ENCODE data around the gene RASGRP2.

The RASGRP2 gene

GRCh38 chr11:64694026-64694755 lies 49.8 kb downstream of the RASGRP2 start:
- DNase-seq (ENCODE audit: low read depth): no peak
- peaks cover 71% of the 10 kb centered on the region for H3K27me3 ChIP-seq (replicated peaks; ENCODE audit: control insufficient read depth, insufficient read depth, low read length)

GRCh38 chr11:64692764-64693331 lies 51.1 kb downstream of the RASGRP2 start:
- H3K36me3 ChIP-seq (ENCODE audit: control insufficient read depth, insufficient read depth, low read length, severe bottlenecking): no peaks in the 10 kb centered on the region
- DNase-seq (ENCODE audit: low read depth): no peak
- peaks cover 10% of the 10 kb centered on the region for H3K4me1 ChIP-seq (ENCODE audit: control insufficient read depth, insufficient read depth, low read length)
- no peak overlapping the region for H3K9ac ChIP-seq (ENCODE audit: low read length)
- no peak overlapping the region for H3K4me3 ChIP-seq (ENCODE audit: low read length)
- peaks cover 68% of the 10 kb centered on the region for H3K27me3 ChIP-seq (replicated peaks; ENCODE audit: control insufficient read depth, insufficient read depth, low read length)
- H3K9me3 ChIP-seq (ENCODE audit: control insufficient read depth, low read length): no peaks in the 10 kb centered on the region

More at GRCh38 chr11:64694026-64694755, 49.8 kb downstream of the RASGRP2 start:
- Histone ChIP-seq H3K9ac (ENCODE audit: low read length) (no peak overlapping the region), H3K4me1 (ENCODE audit: control insufficient read depth, insufficient read depth, low read length) (no peaks in the 10 kb centered on the region), H3K4me3 (ENCODE audit: low read length) (no peak overlapping the region), H3K36me3 (ENCODE audit: control insufficient read depth, insufficient read depth, low read length, severe bottlenecking) (no peaks in the 10 kb centered on the region), H3K9me3 (ENCODE audit: control insufficient read depth, low read length) (no peaks in the 10 kb centered on the region)

DNA sequence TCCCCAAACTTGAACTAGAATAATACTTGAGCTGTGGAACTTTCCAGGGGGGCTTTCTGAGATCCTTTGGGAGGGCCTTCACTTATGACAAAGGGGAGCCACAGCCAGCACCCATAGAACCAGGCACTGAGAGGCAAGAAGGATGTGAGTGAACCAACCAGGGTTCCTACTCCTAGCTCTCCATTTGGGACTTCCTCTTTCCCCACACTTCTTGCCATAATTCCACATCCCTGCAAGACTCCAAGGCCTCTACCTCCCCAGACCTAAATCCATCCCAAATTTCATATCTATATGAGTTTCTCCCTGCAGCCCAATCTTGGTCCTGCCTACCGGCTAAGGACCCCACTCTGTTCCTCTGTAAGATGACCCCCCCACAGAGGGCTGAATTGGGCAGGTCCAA lies 52.4 kb downstream of the RASGRP2 start:
- H3K4me1 ChIP-seq (ENCODE audit: control insufficient read depth, insufficient read depth, low read length): peaks cover 20% of the 10 kb centered on the region
- H3K9ac ChIP-seq (ENCODE audit: low read length): no peak overlapping the region
- DNase-seq (ENCODE audit: low read depth): no peak
- peaks cover 58% of the 10 kb centered on the region for H3K27me3 ChIP-seq (replicated peaks; ENCODE audit: control insufficient read depth, insufficient read depth, low read length)
- H3K4me3 ChIP-seq (ENCODE audit: low read length): no peak overlapping the region
- no peaks in the 10 kb centered on the region for H3K36me3 ChIP-seq (ENCODE audit: control insufficient read depth, insufficient read depth, low read length, severe bottlenecking)
- H3K9me3 ChIP-seq (ENCODE audit: control insufficient read depth, low read length): no peaks in the 10 kb centered on the region

DNA sequence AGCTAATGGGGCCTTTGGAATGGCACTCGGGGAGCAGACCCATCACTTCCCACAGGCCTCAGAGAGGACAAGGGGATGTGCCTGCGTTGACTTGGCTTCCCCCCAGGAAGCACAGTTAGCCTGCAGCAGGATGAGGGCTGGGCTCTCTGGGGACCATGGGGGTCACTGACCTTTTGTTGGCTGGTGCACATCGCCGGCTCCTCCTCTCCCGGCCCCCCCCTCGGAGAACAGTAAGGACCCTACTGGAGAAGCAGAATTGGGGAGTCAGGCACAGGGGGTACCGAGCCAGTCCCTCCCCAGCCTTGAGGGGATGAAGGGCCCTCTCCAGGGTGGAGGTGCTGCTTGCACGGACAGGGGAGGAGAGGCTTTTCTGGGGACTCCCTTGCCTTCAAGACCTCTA lies 53.7 kb downstream of the RASGRP2 start:
- Histone ChIP-seq H3K9me3 (ENCODE audit: control insufficient read depth, low read length) (no peaks in the 10 kb centered on the region), H3K36me3 (ENCODE audit: control insufficient read depth, insufficient read depth, low read length, severe bottlenecking) (no peaks in the 10 kb centered on the region), H3K4me3 (ENCODE audit: low read length) (no peak overlapping the region), H3K9ac (ENCODE audit: low read length) (no peak overlapping the region), H3K4me1 (ENCODE audit: control insufficient read depth, insufficient read depth, low read length) (peaks cover 20% of the 10 kb centered on the region), H3K27me3 (replicated peaks; ENCODE audit: control insufficient read depth, insufficient read depth, low read length) (peaks cover 45% of the 10 kb centered on the region)
- DNase-seq (ENCODE audit: low read depth): no peak

DNA sequence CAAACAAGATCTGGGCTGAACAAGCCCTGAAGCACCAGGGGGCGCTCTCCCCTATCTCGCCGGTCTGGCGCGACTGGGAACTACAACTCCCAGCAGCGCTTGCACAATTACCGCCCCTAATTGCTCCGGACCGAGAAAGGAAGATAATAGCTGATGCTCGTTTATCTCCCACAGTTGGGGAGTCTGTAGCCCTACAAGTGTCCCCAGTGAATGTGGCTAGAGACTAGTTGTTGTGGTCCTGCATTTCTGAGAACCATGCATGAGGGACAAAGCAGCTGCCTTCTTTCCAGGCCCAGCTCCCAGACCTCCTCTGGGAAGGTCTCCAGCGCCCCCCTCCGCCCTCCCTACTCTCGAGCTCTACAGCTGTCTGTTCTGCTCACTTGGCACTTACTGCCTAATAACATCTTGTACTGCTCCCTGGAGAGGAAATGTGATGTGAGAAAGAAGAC lies 55.4 kb downstream of the RASGRP2 start:
- Histone ChIP-seq H3K36me3 (ENCODE audit: control insufficient read depth, insufficient read depth, low read length, severe bottlenecking) (no peaks in the 10 kb centered on the region), H3K9me3 (ENCODE audit: control insufficient read depth, low read length) (no peaks in the 10 kb centered on the region), H3K27me3 (replicated peaks; ENCODE audit: control insufficient read depth, insufficient read depth, low read length) (peaks cover 41% of the 10 kb centered on the region), H3K9ac (ENCODE audit: low read length) (peak overlapping the region; percentile 55), H3K4me3 (ENCODE audit: low read length) (peak overlapping the region; percentile 69), H3K4me1 (ENCODE audit: control insufficient read depth, insufficient read depth, low read length) (peaks cover 20% of the 10 kb centered on the region)
- DNase-seq (ENCODE audit: low read depth): peak; percentile 96

DNA sequence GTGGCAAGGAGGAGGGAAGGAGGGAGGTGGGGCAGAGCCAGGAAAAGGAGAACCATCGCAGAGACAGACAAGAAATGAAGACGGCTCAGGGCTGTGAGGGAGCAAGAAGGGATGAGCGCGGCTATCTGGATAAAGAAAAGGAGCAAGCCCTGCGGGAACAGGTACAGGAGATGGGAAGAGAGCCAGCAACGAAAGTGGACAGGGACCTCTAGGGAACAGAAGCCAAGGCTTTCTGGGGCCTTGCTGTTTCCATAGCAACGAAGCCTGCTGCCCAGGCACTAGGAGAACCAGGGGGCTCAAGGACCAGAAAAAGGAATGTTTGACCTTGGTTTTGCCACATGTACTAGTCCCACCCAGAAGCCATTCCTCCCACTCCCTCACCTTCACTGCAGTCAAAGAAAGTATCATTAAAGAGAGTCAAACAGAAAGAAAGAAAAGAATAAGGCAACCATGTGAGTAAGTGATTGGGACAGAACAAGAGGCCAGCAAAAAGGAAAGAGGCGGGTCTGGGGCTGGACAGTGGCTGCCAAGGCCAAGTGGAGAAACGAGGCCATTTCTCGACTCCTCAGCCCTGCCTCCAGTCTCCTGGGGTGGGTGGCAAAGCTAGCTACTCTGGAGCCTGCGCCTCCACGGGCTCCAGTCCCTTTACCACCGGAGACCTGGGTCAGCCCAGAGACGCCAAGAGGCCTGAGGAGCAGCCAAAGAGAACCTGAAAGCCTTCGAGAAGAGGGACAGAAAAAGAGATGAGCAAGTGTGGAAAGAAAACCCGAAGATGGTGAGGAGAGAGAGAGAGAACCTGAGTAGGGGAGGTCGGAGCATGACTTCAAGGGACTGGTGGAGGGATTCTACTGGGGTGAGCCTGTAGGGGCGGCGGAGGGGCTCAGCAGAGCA lies 56.1 kb downstream of the RASGRP2 start:
- H3K4me3 ChIP-seq (ENCODE audit: low read length): peak overlapping the region; percentile 69
- H3K4me1 ChIP-seq (ENCODE audit: control insufficient read depth, insufficient read depth, low read length): peaks cover 20% of the 10 kb centered on the region
- peaks cover 39% of the 10 kb centered on the region for H3K27me3 ChIP-seq (replicated peaks; ENCODE audit: control insufficient read depth, insufficient read depth, low read length)
- no peaks in the 10 kb centered on the region for H3K9me3 ChIP-seq (ENCODE audit: control insufficient read depth, low read length)
- H3K36me3 ChIP-seq (ENCODE audit: control insufficient read depth, insufficient read depth, low read length, severe bottlenecking): no peaks in the 10 kb centered on the region
- no peak for DNase-seq (ENCODE audit: low read depth)
- peak overlapping the region; percentile 55 for H3K9ac ChIP-seq (ENCODE audit: low read length)

DNA sequence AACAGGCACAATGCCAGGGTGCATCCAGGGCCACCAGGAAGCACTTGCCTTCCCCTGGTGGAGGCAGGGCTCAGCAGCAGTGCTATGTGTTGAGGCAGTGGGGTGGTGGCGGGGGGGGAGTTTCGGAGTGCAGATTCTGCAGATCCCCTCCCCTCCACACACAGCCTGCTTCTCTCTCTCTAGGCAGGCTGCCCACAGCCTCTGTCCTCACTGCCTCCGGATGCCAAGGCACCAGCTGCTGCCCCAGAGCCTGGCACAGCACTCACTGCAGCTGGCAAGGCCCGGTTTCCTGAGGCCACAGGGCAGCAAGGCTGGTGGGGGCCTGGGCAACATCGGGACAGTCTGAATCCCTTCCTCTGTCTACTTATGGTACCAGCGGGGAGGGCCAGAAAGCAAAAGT lies 56.7 kb downstream of the RASGRP2 start:
- no peak overlapping the region for H3K4me3 ChIP-seq (ENCODE audit: low read length)
- no peak for DNase-seq (ENCODE audit: low read depth)

DNA sequence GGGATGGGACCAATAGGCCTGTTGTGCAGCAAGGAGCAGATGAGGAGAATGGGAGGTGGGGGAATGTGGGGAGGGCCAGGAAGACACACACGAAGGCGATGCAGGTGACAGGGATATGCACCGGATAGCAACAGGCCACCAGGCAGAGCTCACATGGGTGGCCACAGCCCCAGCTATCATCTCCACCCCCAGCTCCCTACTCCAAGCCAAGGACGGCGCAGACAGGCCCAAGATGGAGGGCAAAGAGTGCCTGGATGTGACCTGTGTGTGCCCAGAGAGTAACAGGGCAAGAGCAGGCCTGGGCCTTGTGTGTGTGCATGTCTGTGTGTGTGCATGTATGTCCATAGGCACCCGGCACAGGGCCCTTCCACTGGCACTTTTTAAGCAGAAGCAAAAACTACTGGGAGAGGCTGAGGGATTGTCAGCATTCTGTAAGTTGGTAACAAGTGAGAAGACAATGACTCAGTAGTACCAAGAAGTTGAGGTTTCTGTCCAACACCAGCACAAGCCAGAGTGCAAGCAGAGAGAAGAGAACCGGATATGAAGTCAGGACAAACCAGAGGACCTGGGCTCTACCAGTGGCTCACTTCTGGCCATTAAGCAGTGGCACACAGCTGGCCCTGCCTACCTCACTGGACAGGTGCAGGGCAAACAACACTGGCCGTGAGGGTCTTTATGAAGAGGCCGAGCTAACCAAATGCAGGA lies 57.3 kb downstream of the RASGRP2 start:
- Histone ChIP-seq H3K4me3 (ENCODE audit: low read length) (no peak overlapping the region), H3K9me3 (ENCODE audit: control insufficient read depth, low read length) (no peaks in the 10 kb centered on the region), H3K27me3 (replicated peaks; ENCODE audit: control insufficient read depth, insufficient read depth, low read length) (peaks cover 39% of the 10 kb centered on the region), H3K36me3 (ENCODE audit: control insufficient read depth, insufficient read depth, low read length, severe bottlenecking) (no peaks in the 10 kb centered on the region), H3K4me1 (ENCODE audit: control insufficient read depth, insufficient read depth, low read length) (peaks cover 20% of the 10 kb centered on the region), H3K9ac (ENCODE audit: low read length) (no peak overlapping the region)
- no peak for DNase-seq (ENCODE audit: low read depth)

More for the DNA sequence above, 56.7 kb downstream of the RASGRP2 start:
- Histone ChIP-seq H3K4me1 (ENCODE audit: control insufficient read depth, insufficient read depth, low read length) (peaks cover 20% of the 10 kb centered on the region), H3K27me3 (replicated peaks; ENCODE audit: control insufficient read depth, insufficient read depth, low read length) (peaks cover 40% of the 10 kb centered on the region), H3K36me3 (ENCODE audit: control insufficient read depth, insufficient read depth, low read length, severe bottlenecking) (no peaks in the 10 kb centered on the region), H3K9ac (ENCODE audit: low read length) (no peak overlapping the region), H3K9me3 (ENCODE audit: control insufficient read depth, low read length) (no peaks in the 10 kb centered on the region)

DNA sequence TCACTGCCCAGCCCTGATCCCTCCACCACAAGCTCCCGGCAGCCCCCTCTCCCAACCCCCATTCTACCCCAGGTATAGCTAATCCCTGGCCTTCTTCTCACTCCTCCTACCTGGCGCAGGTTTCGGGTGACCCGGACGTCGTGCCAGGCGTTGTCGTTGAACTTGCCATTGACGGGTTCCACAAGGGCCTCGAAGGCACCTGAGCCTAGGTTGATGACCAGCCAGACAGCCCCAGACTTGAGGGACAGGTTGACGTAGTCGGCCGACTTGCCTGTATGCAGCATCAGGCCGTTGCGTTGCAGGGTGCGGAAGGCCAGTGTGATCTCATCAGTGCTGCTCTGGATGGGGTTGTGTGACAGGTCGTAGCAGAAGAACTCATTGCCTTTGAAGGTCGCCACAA lies 58.4 kb downstream of the RASGRP2 start:
- no peak for DNase-seq (ENCODE audit: low read depth)
- peaks cover 20% of the 10 kb centered on the region for H3K4me1 ChIP-seq (ENCODE audit: control insufficient read depth, insufficient read depth, low read length)
- no peaks in the 10 kb centered on the region for H3K9me3 ChIP-seq (ENCODE audit: control insufficient read depth, low read length)
- H3K36me3 ChIP-seq (ENCODE audit: control insufficient read depth, insufficient read depth, low read length, severe bottlenecking): no peaks in the 10 kb centered on the region
- H3K9ac ChIP-seq (ENCODE audit: low read length): no peak overlapping the region
- no peak overlapping the region for H3K4me3 ChIP-seq (ENCODE audit: low read length)
- peaks cover 28% of the 10 kb centered on the region for H3K27me3 ChIP-seq (replicated peaks; ENCODE audit: control insufficient read depth, insufficient read depth, low read length)

GRCh38 chr11:64684357-64684756 lies 59.6 kb downstream of the RASGRP2 start:
- Histone ChIP-seq H3K27me3 (replicated peaks; ENCODE audit: control insufficient read depth, insufficient read depth, low read length) (peaks cover 28% of the 10 kb centered on the region), H3K9me3 (ENCODE audit: control insufficient read depth, low read length) (no peaks in the 10 kb centered on the region), H3K4me1 (ENCODE audit: control insufficient read depth, insufficient read depth, low read length) (peaks cover 20% of the 10 kb centered on the region), H3K4me3 (ENCODE audit: low read length) (no peak overlapping the region), H3K9ac (ENCODE audit: low read length) (no peak overlapping the region), H3K36me3 (ENCODE audit: control insufficient read depth, insufficient read depth, low read length, severe bottlenecking) (no peaks in the 10 kb centered on the region)
- no peak for DNase-seq (ENCODE audit: low read depth)

DNA sequence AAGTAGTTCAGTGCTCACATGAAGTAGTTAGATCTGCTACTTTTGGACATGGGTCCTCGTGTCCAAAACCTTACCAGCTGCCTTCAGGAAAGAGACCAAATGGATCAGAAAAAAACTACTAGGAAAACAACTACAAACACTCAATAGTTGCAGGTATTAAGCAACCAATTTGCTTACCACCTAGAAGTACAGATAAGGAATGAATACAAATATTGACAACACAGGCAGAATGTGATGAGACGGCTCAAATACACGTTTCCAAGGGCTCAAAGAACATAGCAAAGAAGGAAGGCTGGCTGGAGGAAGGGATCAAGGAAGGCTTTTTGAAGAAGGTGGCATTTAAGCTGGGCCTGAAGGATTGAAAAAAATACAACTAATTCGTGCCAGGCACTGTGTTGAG lies 62.8 kb downstream of the RASGRP2 start:
- no peak overlapping the region for H3K4me3 ChIP-seq (ENCODE audit: low read length)
- DNase-seq (ENCODE audit: low read depth): no peak
- H3K9me3 ChIP-seq (ENCODE audit: control insufficient read depth, low read length): no peaks in the 10 kb centered on the region
- no peak overlapping the region for H3K9ac ChIP-seq (ENCODE audit: low read length)
- H3K27me3 ChIP-seq (replicated peaks; ENCODE audit: control insufficient read depth, insufficient read depth, low read length): peaks cover 28% of the 10 kb centered on the region
- H3K36me3 ChIP-seq (ENCODE audit: control insufficient read depth, insufficient read depth, low read length, severe bottlenecking): no peaks in the 10 kb centered on the region
- H3K4me1 ChIP-seq (ENCODE audit: control insufficient read depth, insufficient read depth, low read length): no peaks in the 10 kb centered on the region

Measured in adipocyte (in vitro differentiated cells).